ENCODE data around the gene ZFYVE28.

The ZFYVE28 gene

DNA sequence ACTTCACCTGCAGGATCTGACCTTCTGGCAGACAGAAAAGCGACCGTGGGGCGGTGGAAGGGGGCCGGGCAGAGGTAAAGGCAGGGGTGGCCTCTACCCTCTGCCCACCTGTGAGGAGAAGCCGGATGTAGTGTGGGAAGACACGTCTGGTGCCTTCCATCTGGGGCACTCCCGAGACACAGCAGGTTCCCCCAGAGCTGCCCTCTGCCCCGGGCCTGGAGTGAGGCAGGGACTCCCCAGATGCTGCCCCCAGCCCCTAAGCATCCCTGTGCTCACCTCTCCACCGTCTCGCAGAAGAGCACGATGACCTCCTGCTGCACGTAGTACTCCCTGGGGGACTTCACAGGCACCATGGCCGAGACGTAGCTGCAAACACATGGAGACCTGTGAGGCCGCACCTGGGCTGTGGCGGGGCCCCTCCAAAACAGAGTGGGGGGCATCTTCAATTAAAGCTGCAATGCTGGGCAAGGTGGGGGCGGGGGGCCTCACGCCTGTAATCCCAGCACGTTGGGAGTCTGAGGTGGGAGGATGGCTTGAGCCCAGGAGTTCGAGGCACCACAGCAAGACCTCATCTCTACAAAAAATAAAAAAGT lies 81.2 kb downstream of the ZFYVE28 start:
- H3K4me2 ChIP-seq (ENCODE audit: low read length) = no peak overlapping the region
- no peak for TF ChIP-seq EZH2phosphoT487 (IDR thresholded peaks at IDR 0.05; ENCODE audit: borderline replicate concordance, low read length)
- TF ChIP-seq, protein P1, sequence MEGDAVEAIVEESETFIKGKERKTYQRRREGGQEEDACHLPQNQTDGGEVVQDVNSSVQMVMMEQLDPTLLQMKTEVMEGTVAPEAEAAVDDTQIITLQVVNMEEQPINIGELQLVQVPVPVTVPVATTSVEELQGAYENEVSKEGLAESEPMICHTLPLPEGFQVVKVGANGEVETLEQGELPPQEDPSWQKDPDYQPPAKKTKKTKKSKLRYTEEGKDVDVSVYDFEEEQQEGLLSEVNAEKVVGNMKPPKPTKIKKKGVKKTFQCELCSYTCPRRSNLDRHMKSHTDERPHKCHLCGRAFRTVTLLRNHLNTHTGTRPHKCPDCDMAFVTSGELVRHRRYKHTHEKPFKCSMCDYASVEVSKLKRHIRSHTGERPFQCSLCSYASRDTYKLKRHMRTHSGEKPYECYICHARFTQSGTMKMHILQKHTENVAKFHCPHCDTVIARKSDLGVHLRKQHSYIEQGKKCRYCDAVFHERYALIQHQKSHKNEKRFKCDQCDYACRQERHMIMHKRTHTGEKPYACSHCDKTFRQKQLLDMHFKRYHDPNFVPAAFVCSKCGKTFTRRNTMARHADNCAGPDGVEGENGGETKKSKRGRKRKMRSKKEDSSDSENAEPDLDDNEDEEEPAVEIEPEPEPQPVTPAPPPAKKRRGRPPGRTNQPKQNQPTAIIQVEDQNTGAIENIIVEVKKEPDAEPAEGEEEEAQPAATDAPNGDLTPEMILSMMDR (IDR thresholded peaks at IDR 0.05; ENCODE audit: low read depth, low read length, poor library complexity, severe bottlenecking) = no peak
- no peaks in the 10 kb centered on the region for H4K20me1 ChIP-seq (ENCODE audit: control insufficient read depth, insufficient read depth, low read depth, low read length)
- H3K79me2 ChIP-seq (ENCODE audit: control insufficient read depth, low read length) = no peaks in the 10 kb centered on the region
- H3K9me2 ChIP-seq (replicated peaks; ENCODE audit: control insufficient read depth, low read length) = no peaks in the 10 kb centered on the region
- H3K4me1 ChIP-seq (ENCODE audit: control insufficient read depth, low read length) = no peaks in the 10 kb centered on the region
- H3K4me3 ChIP-seq (ENCODE audit: low read length) = no peak overlapping the region
- peaks cover 7% of the 10 kb centered on the region for H3K27me3 ChIP-seq (ENCODE audit: control insufficient read depth, low read length)
- H3K36me3 ChIP-seq (ENCODE audit: control insufficient read depth, low read length) = no peaks in the 10 kb centered on the region
- no peaks in the 10 kb centered on the region for H3F3A ChIP-seq (ENCODE audit: control insufficient read depth, insufficient read depth)
- no peak overlapping the region for H3K27ac ChIP-seq (ENCODE audit: low read depth, low read length)
- H3K9me3 ChIP-seq (ENCODE audit: control insufficient read depth, insufficient read depth, low read length) = no peaks in the 10 kb centered on the region

DNA sequence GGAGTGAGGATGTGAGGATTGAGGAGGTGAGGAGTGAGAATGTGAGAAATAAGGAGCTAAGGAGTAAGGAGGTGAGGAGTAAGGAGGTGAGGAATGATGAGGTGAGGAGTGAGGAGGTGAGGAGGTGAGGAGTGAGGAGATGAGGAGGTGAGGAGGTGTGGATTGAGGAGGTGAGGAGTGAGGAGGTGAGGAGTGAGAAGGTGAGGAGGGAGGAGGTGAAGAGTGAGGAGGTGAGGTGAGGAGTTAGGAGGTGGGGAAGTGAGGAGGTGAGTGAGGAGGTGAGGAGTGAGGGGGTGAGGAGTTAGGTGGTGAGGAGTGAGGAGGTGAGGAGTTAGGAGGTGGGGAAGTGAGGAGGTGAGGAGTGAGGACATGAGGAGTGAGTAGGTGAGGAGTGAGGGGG lies 81.8 kb downstream of the ZFYVE28 start:
- Histone ChIP-seq H3K4me2 (ENCODE audit: low read length) (no peak overlapping the region), H3K9me3 (ENCODE audit: control insufficient read depth, insufficient read depth, low read length) (no peaks in the 10 kb centered on the region), H3F3A (ENCODE audit: control insufficient read depth, insufficient read depth) (no peaks in the 10 kb centered on the region), H3K9me2 (replicated peaks; ENCODE audit: control insufficient read depth, low read length) (no peaks in the 10 kb centered on the region), H3K4me1 (ENCODE audit: control insufficient read depth, low read length) (no peaks in the 10 kb centered on the region), H3K4me3 (ENCODE audit: low read length) (no peak overlapping the region), H4K20me1 (ENCODE audit: control insufficient read depth, insufficient read depth, low read depth, low read length) (no peaks in the 10 kb centered on the region), H3K27me3 (ENCODE audit: control insufficient read depth, low read length) (peaks cover 7% of the 10 kb centered on the region), H3K79me2 (ENCODE audit: control insufficient read depth, low read length) (no peaks in the 10 kb centered on the region), H3K36me3 (ENCODE audit: control insufficient read depth, low read length) (no peaks in the 10 kb centered on the region), H3K27ac (ENCODE audit: low read depth, low read length) (no peak overlapping the region)
- TF ChIP-seq EZH2phosphoT487 (IDR thresholded peaks at IDR 0.05; ENCODE audit: borderline replicate concordance, low read length) = no peak
- TF ChIP-seq, protein P1 (IDR thresholded peaks at IDR 0.05; ENCODE audit: low read depth, low read length, poor library complexity, severe bottlenecking) = no peak

DNA sequence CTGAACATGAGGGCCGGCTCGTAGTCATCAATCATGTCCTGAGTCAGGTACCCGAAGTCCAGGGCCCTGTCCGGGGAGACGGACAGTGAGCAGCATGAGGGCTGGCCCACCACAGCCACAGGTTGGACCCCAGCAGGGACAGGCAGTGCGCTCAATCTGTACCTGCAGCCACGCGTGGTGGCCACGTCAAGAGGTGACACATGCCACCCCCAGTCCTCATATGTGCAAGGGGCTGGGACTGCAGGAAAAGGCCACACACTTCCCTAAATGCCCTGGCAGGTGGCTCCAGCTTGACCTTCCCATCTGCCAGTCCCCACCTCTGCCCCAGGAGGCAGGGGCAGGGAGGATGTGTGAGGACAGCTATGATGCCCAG lies 82.7 kb downstream of the ZFYVE28 start:
- no peaks in the 10 kb centered on the region for H3K9me2 ChIP-seq (replicated peaks; ENCODE audit: control insufficient read depth, low read length)
- no peak overlapping the region for H3K4me3 ChIP-seq (ENCODE audit: low read length)
- TF ChIP-seq EZH2phosphoT487 (IDR thresholded peaks at IDR 0.05; ENCODE audit: borderline replicate concordance, low read length) = no peak
- TF ChIP-seq, protein P1 (IDR thresholded peaks at IDR 0.05; ENCODE audit: low read depth, low read length, poor library complexity, severe bottlenecking) = no peak
- no peaks in the 10 kb centered on the region for H3K4me1 ChIP-seq (ENCODE audit: control insufficient read depth, low read length)
- H3K36me3 ChIP-seq (ENCODE audit: control insufficient read depth, low read length) = no peaks in the 10 kb centered on the region
- H3F3A ChIP-seq (ENCODE audit: control insufficient read depth, insufficient read depth) = no peaks in the 10 kb centered on the region
- H3K79me2 ChIP-seq (ENCODE audit: control insufficient read depth, low read length) = no peaks in the 10 kb centered on the region
- H4K20me1 ChIP-seq (ENCODE audit: control insufficient read depth, insufficient read depth, low read depth, low read length) = no peaks in the 10 kb centered on the region
- no peak overlapping the region for H3K4me2 ChIP-seq (ENCODE audit: low read length)
- peaks cover 7% of the 10 kb centered on the region for H3K27me3 ChIP-seq (ENCODE audit: control insufficient read depth, low read length)
- H3K9me3 ChIP-seq (ENCODE audit: control insufficient read depth, insufficient read depth, low read length) = no peaks in the 10 kb centered on the region
- no peak overlapping the region for H3K27ac ChIP-seq (ENCODE audit: low read depth, low read length)
